NCI-H2171 treated with DMSO at 0.1 percent for 48 hours (cell line): ENCODE results near the gene KRTAP10-6.
"Not testable (repeated sequence)": the region's sequence is repeated elsewhere in the genome, so short reads cannot be mapped to it uniquely, and the experiment has no call there.

Experiments
- DNase-seq: peaks from one replicate; lab custom pipeline; 2025; lab: John Stamatoyannopoulos, UW

The KRTAP10-6 gene

DNA sequence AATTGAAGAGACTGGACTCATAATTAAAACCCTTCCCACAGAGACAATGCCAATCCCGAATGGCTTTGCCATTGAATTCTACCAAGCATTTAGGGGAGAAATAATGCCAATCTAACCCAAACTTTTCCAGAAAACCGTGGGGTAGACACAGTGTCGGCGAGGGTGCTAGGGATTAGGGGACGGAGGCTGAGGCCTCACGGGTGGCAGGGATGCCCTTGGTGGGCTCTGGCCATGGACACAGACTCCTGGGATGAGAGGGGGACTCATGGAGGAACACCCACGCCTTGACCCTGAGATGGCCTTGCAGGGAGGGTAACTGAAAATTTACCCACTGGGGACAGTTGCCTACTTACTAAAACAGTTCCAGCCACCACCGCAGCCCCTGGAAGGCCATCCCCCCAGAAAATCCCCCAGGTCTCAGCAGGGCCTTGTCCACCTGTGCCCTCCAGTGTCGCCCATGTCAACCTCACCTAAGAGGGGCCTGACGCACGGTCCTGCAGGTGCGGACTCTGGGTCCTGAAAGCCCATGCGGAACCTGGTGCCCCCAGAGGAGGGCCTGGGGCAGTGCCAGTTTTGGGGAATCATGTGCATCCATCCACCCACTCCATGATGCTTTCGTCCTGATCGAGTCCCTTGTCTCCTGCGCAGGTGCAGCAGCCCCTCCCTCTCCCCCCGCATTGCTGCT is 13.8 kb downstream of the KRTAP10-6 start:
- DNase-seq, result no peak

GRCh38 chr21:44576025-44576420 is 16.3 kb downstream of the KRTAP10-6 start:
- no peak for DNase-seq

GRCh38 chr21:44575307-44576024 is 16.8 kb downstream of the KRTAP10-6 start:
- no peak for DNase-seq

- no peak for DNase-seq
Observed at GRCh38 chr21:44574457-44575306, 17.6 kb downstream of the KRTAP10-6 start.

GRCh38 chr21:44573630-44574456 is 18.5 kb downstream of the KRTAP10-6 start, which contains the start of gene KRTAP10-4:
Gene KRTAP10-4, plus strand, starts transcription at chr21:44573729. Its CDS starts 30 bp downstream, at chr21:44573759.
- not testable (repeated sequence) for DNase-seq

DNA sequence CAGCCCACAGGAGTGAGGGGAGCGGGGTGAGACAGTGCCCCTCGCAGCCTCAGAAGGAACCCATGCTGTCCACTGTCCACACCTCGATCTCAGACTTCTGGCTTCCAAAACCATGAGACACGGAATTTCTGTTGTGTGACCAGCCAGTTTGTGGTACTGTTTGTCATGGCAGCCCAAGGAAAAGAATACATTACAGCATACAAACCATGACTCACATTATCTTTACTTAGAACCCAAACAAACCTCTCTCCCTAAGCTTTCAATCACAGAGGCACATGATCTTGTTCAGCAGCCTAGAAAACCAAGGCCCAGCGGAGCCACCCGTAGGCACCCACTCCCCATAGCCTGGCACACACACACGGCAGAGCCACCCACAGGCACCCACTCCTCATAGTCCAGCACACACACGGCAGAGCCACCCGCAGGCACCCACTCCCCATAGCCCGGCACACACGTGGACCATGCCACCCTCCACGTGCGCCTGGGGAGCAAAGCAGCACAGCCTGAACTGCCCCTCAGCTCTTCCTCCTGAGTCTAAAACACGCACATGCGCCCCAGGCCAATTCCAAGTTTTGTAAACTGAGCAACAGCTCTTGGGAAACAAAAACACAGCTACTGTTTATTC is 19.2 kb downstream of the KRTAP10-6 start:
- DNase-seq, result no peak

DNA sequence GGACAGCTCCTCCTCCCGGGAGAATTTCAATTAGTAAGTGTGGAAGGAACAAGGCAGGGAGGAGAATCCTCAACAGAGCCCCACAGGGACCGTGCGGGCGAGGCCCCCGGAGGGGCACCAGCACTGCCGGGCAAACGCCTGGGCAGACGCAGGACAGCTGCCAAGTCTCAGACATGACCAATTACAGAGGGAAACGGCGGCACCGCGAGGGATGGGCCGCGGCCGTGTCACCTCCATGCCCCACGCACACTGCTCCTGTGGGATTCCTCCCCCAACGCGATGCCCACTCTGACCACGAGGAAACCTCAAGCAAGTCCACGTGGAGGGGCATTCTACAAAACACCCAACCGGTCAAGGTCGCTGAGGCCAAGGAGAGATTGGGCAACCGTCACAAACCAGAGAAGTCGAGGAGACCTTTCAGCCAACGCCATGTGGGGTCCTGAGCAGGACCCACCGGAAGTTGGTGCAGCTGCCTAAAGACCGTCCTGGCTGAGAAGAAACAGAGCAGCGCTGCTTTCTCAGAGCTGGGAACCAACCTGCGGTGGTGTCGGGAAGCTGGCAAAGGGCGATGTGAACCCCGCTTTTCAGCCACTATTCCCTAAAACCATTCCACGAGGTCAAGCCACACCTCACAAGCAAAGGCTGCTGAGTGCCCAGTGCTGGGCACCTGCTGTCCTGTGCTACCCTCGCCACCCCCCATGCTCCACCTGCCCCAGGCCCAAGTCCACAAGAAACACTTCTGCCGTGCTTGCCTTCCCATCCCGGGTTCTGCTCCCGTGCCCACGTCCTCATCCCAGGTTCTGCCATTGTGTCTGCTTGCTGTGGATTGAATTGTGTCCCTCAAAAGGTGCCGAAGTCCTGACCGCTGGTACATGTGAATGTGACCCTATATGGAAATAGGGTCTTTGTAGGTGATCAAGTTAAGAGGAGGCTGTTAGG is 20.2 kb downstream of the KRTAP10-6 start:
- DNase-seq, result no peak

DNA sequence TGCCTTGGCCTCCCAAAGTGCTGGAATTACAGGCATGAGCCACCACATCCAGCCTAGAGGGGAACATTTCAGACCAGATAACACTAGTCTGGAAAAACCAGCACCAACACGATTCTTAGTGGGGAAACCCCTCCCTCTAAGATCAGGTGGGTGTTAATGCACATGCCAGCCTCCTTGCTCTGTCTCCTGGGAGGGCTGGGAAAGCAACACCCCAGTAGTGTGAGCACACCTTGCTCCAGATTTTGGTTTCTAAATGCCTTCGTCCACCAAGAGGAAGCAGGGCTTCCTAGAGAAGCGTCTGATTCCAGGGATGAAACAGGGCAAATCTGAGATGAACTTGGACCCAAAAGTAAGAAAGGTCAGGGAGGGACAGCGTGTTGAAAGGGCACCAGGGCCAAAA is 21.0 kb downstream of the KRTAP10-6 start:
- no peak for DNase-seq

GRCh38 chr21:44569861-44570517 is 22.3 kb downstream of the KRTAP10-6 start:
- no peak for DNase-seq

GRCh38 chr21:44568667-44569556 is 23.4 kb downstream of the KRTAP10-6 start:
- no peak for DNase-seq

DNA sequence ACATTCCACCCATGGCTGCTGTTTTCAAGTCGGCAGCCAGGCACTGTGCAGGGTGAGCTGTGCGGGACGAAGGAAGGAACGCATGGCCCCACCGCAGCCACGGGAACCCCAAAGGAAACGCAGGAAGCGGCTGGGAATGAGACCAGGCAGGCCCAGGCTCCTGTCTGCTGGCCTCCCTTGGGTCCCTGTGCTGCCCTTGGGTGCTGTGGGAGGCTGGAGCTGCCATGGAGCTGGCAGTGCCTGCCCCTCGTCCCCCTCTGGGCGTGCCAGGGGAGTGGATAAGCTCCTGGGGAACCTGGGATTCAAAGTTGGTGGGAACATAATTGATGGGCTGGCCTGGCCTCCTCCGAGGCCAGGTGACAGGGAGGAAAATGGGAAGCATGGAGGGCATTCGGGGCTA is 24.0 kb downstream of the KRTAP10-6 start:
- no peak for DNase-seq

- no peak for DNase-seq
Observed at GRCh38 chr21:44567481-44568171, 24.7 kb downstream of the KRTAP10-6 start.

- no peak for DNase-seq
Observed at GRCh38 chr21:44566403-44566802, 25.9 kb downstream of the KRTAP10-6 start.

DNA sequence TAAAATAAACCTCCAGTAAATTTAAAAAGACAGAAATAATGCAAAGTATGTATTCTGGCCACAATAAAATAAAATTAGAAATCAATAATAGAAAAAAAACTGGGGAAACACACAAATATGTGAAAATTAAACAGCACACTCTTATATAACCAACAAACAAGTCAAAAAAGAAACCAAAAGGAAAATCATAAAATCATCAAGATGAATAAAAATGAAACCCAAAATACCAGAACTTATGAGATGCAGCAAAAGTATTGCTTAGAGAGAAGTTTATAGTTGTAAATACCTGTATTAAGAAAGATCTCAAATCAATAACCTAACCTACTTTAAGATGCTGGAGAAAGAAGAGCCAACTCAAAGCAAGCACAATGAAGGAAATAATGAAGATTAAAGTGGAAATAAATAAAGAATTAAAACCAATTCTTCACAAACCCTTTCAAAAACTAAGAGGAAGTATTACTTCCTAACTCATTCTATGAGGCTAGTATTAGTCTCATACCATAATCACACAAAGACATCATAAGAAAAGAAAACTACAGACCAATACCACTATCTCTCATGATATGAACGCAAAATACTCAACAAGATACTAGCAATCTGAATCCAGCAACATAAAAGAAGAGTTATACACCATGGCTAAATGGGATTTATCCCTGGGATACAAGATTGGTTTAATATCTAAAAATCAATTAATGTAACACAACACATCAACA is 27.3 kb downstream of the KRTAP10-6 start:
- no peak for DNase-seq

GRCh38 chr21:44564099-44564498 is 28.2 kb downstream of the KRTAP10-6 start:
- no peak for DNase-seq

DNA sequence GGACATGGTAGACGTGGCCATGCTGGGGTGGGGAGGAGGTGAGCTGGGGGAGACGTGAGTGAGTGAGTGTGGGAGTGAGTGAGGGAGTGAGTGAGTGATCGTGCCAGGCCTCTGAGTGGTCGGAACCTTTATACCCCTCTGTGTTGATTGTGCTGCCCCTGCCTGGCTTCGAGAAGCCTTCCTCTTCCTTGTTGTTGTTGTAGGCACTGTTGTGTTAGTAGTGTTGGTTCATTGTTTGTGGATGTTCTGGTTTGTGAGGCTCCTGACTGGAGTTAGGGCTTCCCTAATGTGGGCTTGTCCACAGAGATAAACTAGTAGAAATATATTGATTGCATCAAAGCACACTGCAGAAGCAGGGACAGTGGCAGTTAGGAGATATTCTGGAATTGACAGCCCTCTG is 33.6 kb downstream of the KRTAP10-6 start, which contains the start of gene KRTAP10-3:
KRTAP10-3 (minus strand) TSS at position 101 of the 400 bp plus-strand sequence; CDS start at position 21, 80 bp downstream.
- no peak for DNase-seq

DNA sequence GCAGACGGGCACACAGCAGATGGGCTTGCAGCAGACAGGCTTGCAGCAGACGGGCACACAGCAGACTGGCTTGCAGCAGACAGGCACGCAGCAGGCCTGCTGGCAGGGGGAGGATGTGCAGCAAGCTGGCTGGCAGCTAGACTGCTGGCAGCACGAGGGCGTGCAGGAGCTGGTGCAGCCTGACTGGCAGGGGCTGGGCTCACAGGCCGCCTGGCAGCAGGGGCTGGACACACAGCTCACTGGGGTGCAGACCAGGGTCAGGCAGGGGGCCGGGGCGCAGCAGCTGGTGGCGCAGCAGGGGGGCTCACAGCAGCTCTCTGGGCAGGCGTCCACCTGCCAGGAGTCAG is 34.0 kb downstream of the KRTAP10-6 start:
- not testable (repeated sequence) for DNase-seq
